T-helper 1 cell treated with Interleukin-12 subunit alpha and Interleukin-12 subunit beta and Interleukin-4 antibody, amounts not matched to agents 30 ng/mL and 1 ng/mL, for 36 hours (primary cell): ENCODE measurements around the gene CORO7. TPM values are rescaled to one million over a fixed set of nuclear protein-coding genes. Genes with fewer than 3 reads are reported as not detected.

Experiments
- intact Hi-C: fragments of 100-400 bp; cut with micrococcal nuclease; formaldehyde crosslinking; loops from one replicate; pipeline ENCODE4 v1.15.1; 2024
- total RNA-seq: library from RNA; stranded (reverse); gene quantifications from 2 replicates; pipeline ENCODE4 v1.2.3, GENCODE V29; 2022

Gene CORO7
- total RNA-seq, 1 donor from 2014 or later: 170 TPM

DNA sequence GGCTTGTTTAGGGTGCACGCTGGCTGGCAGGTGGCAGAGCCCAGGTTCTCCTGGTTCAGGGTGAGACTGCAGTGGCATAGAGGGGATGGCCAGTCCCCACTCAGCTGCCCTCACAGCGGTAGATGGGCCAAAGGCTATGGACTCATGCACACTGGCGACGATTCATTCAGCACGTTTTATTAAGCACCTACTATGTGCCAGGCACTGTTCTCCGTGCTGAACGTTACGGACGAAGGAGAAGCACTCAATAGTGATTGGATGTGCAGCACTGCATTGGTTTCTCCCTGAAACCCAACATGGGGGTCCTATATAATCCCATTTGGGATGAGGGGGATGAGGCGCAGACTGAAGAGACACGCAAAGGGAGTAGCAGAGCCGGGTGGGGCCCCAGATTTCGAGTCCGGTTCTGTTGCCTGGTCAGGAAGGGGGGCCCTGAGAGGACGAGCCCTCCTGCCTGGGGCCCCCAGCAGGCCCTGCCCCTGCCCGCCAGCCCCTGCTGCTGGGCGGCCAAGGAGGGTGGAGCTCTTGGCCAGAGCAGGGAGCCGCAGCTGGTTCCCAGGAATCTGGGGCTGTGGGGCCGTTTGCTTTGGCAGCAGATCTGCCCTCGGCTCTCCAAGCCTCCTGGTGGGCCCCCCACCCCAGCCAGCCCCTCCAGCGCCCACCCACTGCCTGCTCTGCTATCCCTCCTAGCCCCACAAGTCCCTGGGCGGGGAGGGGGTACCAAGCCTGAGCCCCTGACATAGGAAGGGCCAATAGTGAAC, 91.7 kb downstream of the CORO7 start:
- intact Hi-C loops: no loop called here

DNA sequence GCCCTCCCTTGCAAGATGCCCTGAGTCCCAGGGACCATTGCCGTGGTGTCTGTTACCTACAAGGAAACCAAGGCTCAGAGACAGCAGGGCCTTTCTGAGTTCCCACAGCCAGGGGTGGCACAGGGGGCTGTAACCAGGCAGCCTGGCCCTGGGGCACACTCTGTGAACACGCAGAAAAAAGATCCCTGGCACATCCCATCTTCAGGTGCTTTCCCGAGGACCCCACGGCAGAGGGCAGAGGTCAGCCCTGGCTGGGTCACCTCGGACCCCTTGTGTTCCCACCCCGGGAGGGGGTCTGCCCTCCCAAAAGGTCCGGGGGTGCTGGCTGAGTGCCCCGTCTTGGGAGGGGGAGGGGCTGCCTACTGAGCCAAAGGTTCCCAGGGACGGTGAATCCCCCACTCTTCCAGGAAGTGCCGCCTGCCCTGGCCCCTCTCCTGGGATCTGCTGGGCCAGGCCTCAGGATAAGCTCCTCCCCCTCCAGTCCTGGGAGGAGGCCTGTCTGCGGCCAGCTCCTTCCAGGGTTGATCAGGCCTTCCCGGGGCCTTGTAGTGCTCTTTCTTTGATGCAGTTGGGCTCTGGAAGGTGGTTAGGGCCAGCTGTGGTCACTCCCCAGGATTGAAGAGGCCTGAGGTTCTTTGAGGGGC, 92.4 kb downstream of the CORO7 start:
- intact Hi-C loops: no loop called here

DNA sequence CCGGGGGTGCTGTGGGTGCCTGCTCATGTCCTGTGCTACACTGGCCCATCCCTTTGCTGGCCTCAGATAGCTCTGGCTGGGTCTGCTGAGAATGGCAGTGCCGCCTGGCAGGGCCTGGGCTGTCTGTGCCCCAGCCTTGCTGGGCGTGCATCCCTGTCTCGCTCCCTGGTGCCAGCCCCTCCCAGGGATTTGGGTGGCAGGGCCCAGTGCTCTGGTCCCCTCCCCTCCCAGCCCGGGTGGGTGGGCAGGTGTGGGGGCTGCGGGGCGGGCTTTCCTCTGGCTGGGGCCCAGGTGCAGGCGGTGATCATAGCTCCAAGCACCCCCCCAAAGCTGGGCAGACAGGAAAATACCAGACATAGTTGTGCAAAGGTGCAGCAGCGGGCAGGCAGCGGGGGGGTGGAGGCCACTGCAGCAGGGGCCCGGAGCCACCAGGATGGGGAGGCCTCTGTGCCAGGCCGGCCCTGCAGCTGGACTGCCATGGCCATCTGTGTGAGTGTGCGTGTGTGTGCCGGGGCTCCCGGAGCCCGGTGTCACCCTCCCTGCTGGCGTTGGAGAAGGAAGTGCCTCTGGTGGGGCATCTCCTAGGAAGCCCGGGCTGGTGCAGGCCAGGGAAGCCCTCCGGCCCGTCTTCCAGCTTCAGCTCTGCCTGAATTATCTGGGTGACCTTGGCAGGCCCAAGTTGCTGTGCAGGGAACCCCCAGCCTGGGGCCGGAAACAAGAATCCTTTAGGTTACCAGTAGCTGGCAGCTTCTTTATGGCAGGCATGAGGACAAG, 93.1 kb downstream of the CORO7 start:
- intact Hi-C loops: no loop called here

DNA sequence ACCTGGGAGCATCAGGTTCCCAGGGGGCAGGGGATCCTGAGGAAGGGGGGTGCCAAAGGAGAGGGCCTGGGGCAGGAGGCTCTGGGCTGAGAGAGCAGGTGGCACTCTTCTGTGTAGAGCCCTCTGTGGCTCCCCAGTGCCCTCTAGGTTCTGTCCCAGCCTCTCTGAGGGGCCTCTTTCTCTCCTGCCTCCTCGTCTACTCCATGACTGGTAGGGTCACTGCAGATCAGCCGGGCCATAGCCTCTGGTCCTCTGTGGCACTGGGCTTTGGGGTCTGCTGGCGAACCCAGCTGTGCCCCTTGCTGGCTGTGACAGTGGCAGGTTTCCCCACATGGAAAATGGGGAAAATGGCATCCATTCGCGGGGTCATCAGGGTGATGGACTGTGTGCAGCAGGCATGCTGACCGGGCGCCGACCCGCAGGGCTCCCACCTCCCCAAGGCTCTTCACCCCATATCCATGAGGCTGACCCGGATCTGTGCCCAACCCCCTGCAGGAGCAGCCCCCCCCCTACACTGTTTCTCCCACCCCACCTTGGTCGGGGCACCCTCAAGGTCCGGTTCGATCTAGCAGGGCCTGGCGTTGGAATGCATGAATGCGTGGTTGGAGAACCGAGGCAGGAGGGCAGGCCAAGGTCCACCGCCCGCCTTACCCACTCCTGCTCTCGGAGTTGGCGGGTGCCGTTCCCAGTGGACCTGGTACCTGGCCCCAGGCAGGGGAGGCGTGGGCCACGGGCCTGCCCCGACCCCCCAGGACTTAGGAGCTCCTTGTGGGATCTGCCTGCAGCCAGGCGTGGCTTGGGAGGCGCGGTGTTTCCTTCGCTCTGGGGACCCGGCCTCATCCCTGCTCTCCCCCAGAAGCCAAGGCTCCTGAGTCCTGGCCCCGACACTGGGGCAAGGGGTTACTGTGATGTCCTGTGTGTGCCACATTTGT, 94.0 kb downstream of the CORO7 start:
- intact Hi-C loops: no loop called here

DNA sequence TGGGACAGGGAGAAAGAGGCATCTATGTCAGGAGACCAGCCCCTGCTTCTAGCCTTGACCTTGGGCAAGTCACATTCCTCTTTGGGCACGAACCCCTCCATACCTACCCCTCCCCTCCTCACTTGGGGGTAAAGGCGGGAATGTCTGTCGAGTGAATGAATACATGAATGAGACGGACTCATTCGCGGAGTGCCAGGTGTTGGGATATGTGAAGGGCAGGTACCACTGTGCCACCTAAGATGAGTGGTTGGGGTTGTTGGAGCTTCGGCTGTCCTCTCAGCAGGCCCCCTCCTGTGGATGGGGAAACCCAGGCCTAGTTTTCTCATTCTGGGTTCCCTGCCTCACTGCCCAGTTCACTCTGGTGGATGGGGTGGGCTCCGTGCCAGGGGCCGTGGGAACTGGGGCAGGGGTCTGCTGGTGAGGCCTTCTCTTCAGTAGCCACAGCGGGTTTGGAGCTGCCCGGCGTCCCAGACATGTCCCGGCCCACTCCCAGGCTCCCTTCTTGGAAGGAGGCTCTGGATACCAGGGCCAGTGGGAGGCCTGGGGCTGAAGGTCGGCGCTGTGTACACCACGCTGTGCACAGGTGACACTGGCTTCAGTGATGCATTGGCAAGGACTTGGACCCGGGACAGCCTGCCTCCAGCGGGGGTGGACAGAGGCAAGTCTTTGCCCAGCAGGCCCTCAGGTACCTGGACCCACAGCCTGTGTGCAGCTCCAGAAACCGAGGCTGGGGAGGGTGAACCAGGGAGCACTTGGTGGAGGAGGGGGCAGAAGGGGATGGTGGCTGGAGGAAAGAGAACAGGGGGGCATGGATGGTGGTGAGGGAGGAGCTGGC, 94.9 kb downstream of the CORO7 start:
- intact Hi-C loops: no loop called here

DNA sequence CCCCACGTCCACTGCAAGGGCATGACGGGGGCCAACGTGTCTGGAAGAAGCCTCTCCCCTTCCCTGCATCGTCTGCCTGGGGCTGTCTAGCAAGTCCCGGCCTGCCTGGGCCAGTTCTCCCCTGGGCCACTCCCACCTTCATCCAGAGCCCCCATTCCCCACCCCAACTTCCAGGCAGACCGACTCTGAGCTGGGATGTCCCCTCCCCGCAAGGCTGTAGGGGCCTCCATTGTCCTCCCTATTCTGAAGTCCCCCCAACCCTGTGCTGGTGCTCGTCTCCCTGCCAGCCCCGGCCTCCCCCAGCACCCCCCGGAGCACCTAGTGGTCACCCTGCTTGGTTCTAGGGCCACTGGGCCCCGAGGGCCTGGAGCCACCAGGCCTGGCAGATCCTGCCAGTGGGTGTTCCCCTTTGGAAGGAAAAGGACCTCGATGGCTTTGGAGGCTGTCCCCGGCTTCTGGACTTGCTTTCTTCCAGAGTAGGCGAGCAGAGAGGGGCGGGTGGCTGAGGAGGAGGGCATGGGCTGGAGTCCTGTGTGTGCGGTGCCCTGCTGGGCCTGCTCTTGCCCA, 95.7 kb downstream of the CORO7 start:
- intact Hi-C loops: no loop called here

DNA sequence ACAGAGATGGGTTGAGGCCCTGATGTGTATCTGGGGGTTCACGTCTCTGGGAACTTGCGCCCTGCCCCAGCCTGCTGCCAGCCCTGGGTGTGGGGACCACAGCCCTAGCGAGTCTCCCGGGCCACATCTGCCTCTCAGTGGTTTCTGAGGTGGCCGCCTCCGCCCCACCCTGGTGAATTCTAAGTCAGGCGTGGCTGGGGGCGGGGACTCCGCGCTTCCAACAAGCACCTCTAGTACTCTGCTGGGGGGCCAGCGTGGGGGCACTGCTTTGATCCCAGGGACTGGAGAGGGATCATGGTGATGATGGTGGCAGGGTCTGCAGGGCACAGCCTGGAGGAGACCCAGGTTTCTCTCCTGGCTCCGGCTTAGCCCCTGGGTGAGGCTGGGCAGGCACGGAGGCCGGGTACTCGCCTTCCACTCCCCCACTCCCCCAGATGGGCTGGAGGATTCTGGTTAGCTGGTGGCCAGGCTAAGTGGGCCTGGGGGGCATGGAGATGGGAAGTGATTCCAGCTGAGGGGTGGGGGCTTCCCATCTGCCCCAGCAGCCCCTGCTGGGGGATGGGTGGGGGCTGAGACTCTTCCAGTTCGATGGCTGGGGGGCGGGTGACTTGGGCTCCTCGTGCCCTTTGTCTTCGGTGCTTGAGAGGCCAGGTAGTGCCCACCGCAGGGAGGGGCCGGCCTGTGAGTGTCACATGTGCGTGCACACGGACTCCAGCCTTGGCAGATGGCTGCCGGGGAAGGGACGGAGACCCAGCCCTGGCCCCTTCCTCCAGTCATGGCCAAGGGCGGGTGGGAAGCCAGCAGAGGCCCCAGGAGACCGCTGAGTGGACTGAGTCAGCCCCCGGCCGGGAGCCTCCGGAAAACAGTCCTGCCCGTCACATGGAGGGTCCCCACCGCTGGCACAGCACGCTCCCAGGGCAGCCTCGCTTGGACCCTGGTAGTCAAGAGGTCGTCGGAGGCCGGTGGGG, 96.7 kb downstream of the CORO7 start:
- intact Hi-C loops: no loop called here

DNA sequence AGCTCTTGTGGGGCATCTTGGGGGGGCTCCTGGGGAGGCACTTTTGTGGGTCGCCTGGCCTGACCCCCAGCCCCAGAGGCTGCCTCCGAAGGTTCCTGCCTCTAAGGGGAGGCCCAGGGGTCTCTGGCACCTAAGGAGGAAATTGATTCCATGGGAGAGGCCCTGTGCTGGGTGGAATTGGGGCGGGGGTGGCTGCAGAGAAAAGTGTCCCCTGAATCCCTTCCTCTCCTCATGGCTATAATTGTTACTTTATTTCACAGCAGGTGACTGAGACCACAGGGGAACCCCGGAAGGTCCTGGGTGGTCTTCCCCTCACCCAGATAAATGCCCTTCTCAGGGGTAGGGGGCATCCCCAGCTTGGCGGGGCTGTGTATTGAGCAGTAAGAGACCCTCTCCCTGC, 97.4 kb downstream of the CORO7 start:
- intact Hi-C loops: no loop called here

DNA sequence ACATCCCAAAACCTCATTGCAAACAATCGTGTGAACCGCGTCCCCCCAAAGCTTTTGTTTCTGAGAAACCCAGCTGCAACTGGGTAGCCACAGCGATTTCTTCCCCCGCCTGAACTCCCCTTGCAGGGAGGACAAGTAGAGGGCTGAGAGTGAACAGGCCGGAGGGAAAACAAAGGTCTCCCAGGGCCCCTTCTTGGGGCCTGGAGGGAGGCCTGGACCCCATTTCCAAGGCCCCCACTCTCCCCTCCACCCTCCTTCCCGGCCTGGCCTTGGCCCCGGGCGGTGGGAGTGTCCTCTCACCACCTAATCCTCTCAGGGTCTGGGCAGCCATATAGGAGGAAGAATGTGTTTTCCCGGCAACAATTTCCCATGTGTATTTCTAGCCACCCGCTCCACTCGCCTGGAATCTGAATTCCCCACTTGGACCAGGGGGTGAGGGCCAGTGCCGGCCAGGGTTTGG, 97.9 kb downstream of the CORO7 start:
- intact Hi-C loops: no loop called here

DNA sequence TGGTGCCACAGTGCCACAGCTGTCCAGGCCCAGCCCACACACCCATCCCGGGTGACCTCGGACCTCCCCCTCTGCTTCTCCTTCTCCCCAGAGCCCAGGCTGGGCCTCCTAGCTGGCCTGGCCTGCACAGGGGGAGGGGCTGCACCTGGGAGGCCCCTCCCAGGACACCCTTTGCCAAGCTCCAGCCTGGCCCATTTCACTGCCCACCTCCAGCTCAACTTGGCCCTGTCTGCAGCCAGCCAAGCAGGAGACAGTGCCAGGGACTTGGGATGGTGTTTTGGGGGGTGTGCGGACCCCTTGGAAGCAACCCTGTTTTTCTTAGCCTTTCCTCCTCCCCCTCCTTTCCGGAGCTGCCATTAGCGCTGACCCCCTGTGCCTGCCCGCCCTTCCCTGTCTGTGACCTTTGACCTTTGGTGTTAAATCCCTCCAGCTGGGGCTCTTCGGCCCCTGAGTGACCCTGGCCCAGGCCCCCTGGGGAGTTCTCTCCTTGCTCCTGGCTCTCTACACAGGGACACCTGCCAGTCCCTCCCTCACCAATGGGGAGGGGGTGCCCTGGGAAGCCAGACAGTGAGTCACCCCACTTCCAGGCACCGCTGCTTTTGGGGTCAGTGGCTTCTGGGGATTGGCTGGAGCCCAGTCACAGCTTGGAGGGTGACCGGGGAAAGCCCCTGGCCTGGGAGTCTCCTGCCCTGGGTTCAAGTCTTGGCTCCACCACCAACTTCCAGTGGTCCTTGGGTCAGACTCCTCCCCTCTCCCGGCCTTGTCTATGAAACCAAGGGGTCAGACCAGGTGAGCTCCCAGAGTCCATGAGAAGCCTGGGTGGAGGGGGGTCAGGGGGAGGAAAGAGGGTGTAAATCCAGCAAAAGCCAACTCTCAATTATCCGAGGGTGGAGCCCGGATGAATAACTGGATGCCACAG, 98.6 kb downstream of the CORO7 start:
- intact Hi-C loops: no loop called here

DNA sequence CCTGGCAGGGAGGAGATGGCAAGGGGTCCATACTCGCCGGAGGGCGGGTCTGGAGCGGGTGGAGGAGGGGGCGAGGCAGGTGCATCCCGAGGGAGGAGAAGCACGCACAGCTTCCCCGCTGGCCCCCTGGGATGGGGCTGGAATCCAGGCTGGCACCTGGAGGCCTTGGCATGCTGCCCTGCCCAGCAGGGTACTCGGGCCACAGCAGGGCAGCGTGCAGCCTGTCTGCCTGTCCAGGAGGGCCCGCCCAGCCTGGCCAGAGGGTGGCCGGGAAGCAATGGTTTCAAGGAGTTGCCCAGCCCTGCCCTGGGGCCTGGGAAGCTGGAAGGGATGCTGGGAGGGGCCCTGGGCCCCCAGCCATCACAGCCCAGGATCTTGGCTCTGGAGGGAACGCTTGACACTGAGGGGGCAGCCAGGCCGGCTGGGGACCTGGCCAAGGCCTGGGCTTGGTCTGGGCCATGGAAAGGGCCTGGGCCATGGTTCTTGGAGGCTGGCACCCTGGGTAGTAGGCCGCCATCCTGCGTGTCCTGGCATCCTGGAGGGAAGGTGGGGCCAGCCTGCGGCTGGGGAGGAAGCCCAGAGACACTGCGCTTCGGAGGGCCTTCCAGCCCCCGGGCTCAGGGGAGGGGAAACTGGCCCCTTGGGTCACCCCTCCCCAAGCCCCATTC, 99.4 kb downstream of the CORO7 start:
- intact Hi-C loops: no loop called here

DNA sequence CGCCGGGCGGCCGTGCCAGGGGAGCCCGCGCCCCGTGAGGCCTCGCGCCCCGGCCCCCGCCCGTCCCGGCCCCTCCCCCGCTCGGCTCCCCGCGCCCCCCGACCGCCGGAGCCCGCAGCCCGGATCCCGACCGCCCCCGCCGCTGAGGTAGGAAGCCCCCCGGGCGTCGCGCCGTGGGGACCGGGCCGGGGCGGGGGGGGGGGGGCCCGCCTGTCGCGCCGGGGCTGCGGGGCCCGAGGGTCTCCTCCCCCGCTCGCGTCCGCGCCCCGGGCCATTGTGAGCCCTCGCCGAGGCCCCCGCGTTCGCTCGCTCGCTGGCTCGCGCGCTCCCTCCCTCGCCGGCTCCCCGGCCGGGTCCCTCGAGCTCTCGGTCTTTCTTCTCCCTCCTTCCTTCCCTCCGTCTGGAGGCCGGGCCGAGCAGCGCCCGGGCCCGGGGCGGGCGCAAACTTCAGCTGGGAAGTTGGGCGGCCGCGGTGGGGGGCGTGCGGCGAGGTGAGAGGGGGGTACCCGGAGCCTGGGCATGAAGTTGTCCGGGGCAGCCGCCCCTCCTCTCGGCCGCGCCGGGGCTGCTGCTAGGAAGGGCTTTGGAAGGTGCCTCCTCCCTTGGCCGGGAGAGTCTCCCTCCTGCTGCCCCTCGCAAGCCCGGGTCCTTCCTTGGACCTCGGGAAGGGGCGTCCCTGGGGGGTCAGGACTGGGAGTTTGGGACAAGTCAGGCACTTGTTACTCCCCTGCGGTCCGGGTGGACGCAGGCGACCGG, 100.1 kb downstream of the CORO7 start:
- intact Hi-C loops: no loop called here

DNA sequence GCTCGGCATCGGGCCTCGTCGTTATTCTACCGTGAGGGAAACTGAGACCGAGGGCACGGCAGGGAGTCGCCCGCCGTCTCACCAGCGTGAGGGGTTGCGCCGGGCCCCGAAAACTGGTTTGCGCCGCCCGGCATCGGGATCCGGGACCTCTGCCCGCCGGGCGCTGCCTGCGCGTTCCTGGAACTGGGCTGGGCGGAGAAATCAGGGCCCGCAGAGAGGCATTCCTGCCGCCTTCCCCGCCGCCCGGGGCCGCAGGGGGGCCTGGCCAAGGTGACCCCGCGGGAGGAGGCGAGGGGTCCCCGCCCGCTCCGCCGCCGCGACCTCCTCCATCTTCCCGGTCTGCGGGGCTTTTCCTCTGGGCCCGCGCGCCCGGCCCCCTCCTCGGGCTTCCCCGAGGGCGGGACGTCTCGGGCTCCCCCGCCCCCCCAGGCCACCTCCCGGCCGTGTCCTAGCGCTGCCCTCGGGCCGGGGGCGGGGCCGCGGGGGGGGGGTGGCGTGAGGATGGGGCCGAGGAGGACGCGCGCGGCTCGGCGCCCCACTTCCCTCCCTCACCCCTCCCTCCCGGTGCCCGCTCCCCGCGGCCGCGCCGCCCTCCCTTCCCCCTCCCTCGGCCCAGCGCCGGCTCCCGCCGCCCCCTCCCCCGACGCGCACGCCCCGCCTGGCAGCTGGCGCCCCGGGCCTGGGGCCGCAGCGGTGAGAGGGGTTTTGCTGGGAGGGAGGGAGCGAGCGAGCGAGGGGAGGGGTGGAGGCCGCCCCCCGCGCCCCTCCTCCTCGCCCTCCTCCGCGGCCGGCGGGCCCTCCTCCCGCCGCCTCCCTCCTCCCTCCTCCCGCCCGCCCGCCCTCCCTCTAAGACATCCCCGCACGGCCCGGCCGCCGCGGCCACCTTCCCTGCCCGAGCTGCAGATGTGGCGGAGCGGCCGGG, 100.9 kb downstream of the CORO7 start, which contains the start of gene GLIS2:
Gene GLIS2 (plus strand): TSS at position 882 of the 922 bp plus-strand sequence. CDS start 16,214 bp downstream, outside the sequence.
- intact Hi-C loops: loop anchor here (1.0 kb wide), 1 partner anchor 8 kb away; no protein-coding TSS in a partner anchor

DNA sequence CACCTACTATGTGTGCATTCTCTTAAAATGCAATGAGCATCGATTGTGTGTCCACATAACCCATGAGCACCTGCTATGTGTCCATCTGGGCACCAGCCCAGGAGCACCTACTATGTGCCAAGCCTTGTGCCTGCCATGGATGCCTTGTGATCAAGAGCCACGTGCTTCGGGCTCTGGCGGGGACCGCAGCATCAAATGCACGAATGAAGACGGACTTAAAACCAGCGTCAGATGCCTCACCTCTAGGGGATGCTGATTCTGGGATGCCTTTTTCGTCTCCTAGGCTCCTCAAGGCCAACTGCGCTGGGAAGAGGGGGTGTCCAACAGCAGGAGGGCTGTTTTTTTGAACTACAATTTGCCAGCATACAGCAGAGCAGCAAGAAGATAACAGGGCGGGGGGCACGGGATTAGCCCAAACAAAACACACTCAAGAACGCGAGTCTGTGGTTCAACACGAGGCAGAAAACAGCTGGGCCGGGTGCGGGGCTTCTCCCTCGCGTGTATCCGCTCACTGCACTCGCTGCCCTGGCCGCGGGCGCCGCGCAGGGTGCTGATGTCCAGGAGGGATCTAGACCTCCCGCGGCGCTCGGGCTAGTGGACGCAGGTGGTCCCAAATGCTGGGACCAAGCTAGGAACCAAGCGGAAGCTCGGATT, 101.7 kb downstream of the CORO7 start:
- intact Hi-C loops: loop anchor here (1.0 kb wide), 1 partner anchor 7 kb away; no protein-coding TSS in a partner anchor
